Upper lobe of left lung (tissue), 6 donors: ENCODE data around the gene ZNF101. TPM values are rescaled to one million over a fixed set of nuclear protein-coding genes. Genes with fewer than 3 reads are reported as not detected.

Experiments
- ATAC-seq, 2 donors: fragments of 200-7000 bp; cut with Tn5 transposase; one replicate each; pipeline ENCODE4 v1.9.1; 2022; ENCODE audit warnings: mild to moderate bottlenecking in 2 of 2, moderate library complexity in 2 of 2; ENCODE audit not compliant: low FRiP score in 2 of 2
- DNase-seq, 2 donors: peaks; one replicate each; pipeline ENCODE4 v3.0.0-alpha.2; 2019 to 2020
- H3K27ac ChIP-seq, 4 donors: fragments of 200-600 bp; sonication (generic); one replicate each; pipeline ENCODE4 v1.5.1; 2016 to 2019
- H3K27me3 ChIP-seq, 4 donors: fragments of 200-600 bp; sonication (generic); one replicate each; pipeline ENCODE4 v1.5.1; 2017 to 2019
- H3K36me3 ChIP-seq, 4 donors: fragments of 200-600 bp; sonication (generic); one replicate each; pipeline ENCODE4 v1.5.1; 2016 to 2019
- H3K4me1 ChIP-seq, 4 donors: fragments of 200-600 bp; sonication (generic); one replicate each; pipeline ENCODE4 v1.5.1; 2018 to 2019
- H3K4me3 ChIP-seq, 4 donors: fragments of 200-600 bp; sonication (generic); one replicate each; pipeline ENCODE4 v1.5.1; 2017 to 2019; ENCODE audit warnings: mild to moderate bottlenecking in 2 of 4, moderate library complexity in 1 of 4
- H3K9me3 ChIP-seq, 4 donors: fragments of 200-600 bp; sonication (generic); one replicate each; pipeline ENCODE4 v1.5.1; 2018 to 2019
- EP300 ChIP-seq, 4 donors: sonication (generic); formaldehyde crosslinking; IDR thresholded peaks; one replicate each; pipeline ENCODE4 v1.5.1; 2017; ENCODE audit warnings: antibody characterized with exemption in 4 of 4, control low read depth in 2 of 4
- POLR2A ChIP-seq, 4 donors: fragments of 450-650 bp; IDR thresholded peaks; one replicate each; pipeline ENCODE4 v1.5.1; 2016 to 2017; ENCODE audit warnings: antibody characterized with exemption in 4 of 4, mild to moderate bottlenecking in 2 of 4
- POLR2AphosphoS5 ChIP-seq, 2 donors: sonication (generic); formaldehyde crosslinking; IDR thresholded peaks; one replicate each; pipeline ENCODE4 v1.5.1; 2017; ENCODE audit warnings: antibody characterized with exemption in 2 of 2
- WGBS, 2 donors: methylation state at CpG; one replicate each; pipeline ENCODE4 v1.1.5; 2017 to 2018; 5-methylcytosine and 5-hydroxymethylcytosine counted together
- total RNA-seq, 6 donors: library from RNA; depleted of rRNA in 4 of 6; stranded (reverse); fragments of >200 nt in 4 of 6; gene quantifications; one replicate each; pipeline versions ENCODE4 v1.1.0 to v1.2.1, GENCODE V29; 2016 to 2021
- TF ChIP-seq, protein P1 (sequence below), 6 experiments: fragments of 450-650 bp in 4 of 6; fragments of 200-600 bp in 2 of 6; sonication (generic) in 2 of 6; IDR thresholded peaks; one replicate each; pipeline ENCODE4 v1.5.1; 2016 to 2019; ENCODE audit warnings: antibody characterized with exemption in 6 of 6
- donor health status: DM: no; HTN: no; CAD: no; lungs with moderate emphysema.
- donor health status: DM: no; HTN: yes; CAD: no; lungs with severe emphysema.

The ZNF101 gene
- total RNA-seq, 6 donors from 2014 or later, result 3.4 to 16.1 (median 11.1) TPM

DNA sequence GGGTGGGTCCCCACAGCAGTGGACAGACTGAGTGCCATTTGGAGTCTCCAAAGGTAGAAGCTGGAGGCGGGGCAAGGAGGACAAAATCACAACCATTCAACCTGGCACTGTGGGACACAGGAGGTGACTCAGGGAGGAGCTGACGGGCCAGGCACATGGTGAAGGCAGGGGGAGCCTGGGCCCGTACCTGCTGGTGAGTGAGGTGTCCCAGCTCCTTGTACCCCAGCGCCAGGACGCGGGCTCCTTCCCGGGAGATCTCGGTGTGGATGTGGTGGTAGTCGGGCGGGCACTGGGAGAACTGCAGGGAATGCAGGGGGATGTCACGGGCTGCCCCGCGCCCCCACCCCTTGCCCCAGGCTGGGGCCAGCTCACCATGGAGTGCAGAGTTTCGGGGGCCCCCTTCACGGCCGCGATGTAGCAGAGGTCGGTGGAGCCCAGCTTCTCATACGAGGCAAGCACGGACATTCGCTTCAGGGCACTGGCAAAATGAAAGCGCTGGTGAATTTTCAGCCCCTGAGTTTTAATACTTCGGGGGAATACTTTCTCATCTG, 15.0 kb upstream of the ZNF101 start:
- Histone ChIP-seq H3K27ac (no peak overlapping the region), H3K36me3 (peaks cover 53 to 99% (median 97%) of the 10 kb centered on the region in 4 donors), H3K4me1 (no peaks in the 10 kb centered on the region), H3K4me3 (no peak overlapping the region), H3K27me3 (no peaks in the 10 kb centered on the region), H3K9me3 (no peaks in the 10 kb centered on the region)
- DNase-seq (peak in 1 of 2 donors; percentile 71), ATAC-seq (no peak)
- 91 to 95% methylated on average over 13 to 20 of the region's 23 CpGs for WGBS, 2 donors
- TF ChIP-seq, protein P1, sequence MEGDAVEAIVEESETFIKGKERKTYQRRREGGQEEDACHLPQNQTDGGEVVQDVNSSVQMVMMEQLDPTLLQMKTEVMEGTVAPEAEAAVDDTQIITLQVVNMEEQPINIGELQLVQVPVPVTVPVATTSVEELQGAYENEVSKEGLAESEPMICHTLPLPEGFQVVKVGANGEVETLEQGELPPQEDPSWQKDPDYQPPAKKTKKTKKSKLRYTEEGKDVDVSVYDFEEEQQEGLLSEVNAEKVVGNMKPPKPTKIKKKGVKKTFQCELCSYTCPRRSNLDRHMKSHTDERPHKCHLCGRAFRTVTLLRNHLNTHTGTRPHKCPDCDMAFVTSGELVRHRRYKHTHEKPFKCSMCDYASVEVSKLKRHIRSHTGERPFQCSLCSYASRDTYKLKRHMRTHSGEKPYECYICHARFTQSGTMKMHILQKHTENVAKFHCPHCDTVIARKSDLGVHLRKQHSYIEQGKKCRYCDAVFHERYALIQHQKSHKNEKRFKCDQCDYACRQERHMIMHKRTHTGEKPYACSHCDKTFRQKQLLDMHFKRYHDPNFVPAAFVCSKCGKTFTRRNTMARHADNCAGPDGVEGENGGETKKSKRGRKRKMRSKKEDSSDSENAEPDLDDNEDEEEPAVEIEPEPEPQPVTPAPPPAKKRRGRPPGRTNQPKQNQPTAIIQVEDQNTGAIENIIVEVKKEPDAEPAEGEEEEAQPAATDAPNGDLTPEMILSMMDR (IDR thresholded peaks at IDR 0.05), result no peak
- TF ChIP-seq POLR2A (IDR thresholded peaks at IDR 0.05) (no peak), EP300 (IDR thresholded peaks at IDR 0.05) (no peak), POLR2AphosphoS5 (IDR thresholded peaks at IDR 0.05) (no peak)

GRCh38 chr19:19654441-19654840, 14.2 kb upstream of the ZNF101 start:
- ATAC-seq (no peak), DNase-seq (peak in 1 of 2 donors; percentile 65)
- no peaks in the 10 kb centered on the region for H3K4me1 ChIP-seq
- TF ChIP-seq POLR2AphosphoS5 (IDR thresholded peaks at IDR 0.05) (no peak), POLR2A (IDR thresholded peaks at IDR 0.05) (no peak), EP300 (IDR thresholded peaks at IDR 0.05) (no peak)
- TF ChIP-seq, protein P1 (IDR thresholded peaks at IDR 0.05), result no peak
- H3K36me3 ChIP-seq, result peaks cover 58 to 100% (median 99%) of the 10 kb centered on the region in 4 donors
- H3K9me3 ChIP-seq, result no peaks in the 10 kb centered on the region
- no peak overlapping the region for H3K4me3 ChIP-seq
- whole genome bisulfite sequencing, 2 donors, result 97% methylated on average over 6 of the region's 15 CpGs
- H3K27ac ChIP-seq, result no peak overlapping the region
- no peaks in the 10 kb centered on the region for H3K27me3 ChIP-seq

DNA sequence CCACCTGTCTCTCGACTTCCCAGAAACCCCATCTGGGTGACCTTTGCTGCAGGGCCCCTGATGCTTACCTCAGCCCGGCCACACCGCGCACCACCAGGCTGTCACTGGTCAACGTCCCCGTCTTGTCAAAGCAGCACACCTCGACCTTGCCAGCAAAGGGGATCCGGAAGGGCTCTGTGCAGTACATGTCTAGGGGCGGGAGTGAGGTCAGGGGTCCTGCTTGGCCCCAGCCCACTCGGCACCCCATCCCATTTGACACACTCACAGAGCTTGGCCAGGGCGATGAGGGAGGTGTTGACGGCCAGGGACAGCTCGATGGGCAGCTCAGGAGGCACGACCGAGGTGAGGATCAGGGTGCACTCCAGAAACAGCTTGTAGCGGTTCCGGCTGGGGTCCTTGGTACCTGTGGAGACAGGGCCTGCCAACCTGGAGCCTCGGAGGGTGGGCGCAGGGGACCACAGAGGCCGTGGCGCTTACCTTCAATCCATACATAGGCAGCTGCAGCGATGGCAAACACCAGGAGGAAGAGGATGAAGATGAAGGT, 13.5 kb upstream of the ZNF101 start:
- TF ChIP-seq EP300 (IDR thresholded peaks at IDR 0.05) (no peak), POLR2AphosphoS5 (IDR thresholded peaks at IDR 0.05) (no peak), POLR2A (IDR thresholded peaks at IDR 0.05) (no peak)
- TF ChIP-seq, protein P1 (IDR thresholded peaks at IDR 0.05), result no peak
- H3K36me3 ChIP-seq, result peaks cover 58 to 100% (median 96%) of the 10 kb centered on the region in 4 donors
- peaks cover 0 to 4% (median 0%) of the 10 kb centered on the region in 4 donors for H3K4me1 ChIP-seq
- H3K9me3 ChIP-seq, result no peaks in the 10 kb centered on the region
- no peak overlapping the region for H3K4me3 ChIP-seq
- no peaks in the 10 kb centered on the region for H3K27me3 ChIP-seq
- no peak for ATAC-seq
- H3K27ac ChIP-seq, result no peak overlapping the region
- WGBS, 2 donors, result 96 to 98% methylated on average over 19 to 21 of the region's 22 CpGs
- DNase-seq, result peak in 1 of 2 donors; percentile 71

DNA sequence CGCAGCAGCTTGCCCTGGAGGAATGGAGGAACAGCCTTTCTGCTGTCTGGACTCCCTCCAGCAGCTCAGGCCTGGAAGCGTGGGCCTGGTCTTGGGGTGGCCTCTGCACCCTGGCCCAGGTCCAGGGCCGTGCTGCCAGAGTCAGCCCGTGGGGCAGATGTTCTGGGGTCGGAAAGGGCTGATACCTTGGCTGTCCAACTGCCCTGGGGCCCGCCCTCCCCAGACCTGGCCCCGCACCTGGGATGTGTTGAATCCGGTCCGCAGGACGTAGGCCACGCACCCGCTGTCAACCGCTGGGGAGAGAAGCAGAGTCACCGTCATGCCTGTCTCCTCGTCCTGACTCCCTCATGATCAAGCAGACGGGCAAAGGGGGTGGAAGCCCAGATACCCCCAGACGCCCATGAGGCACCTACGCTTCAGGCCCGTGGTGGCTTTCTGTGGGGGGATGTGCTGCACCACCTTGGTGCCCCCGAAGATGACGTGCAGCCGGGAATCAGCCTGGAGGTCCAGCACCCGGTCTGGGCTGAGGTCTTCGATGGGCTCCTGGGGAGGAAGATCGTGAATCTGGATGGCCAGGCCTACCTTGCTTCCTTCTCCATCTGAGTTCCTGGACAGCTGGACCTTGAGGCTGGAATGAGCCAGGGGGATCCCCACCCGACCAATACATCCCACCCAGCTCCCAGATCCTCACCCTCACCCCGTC, 12.8 kb upstream of the ZNF101 start:
- Histone ChIP-seq H3K27me3 (no peaks in the 10 kb centered on the region), H3K27ac (no peak overlapping the region), H3K9me3 (no peaks in the 10 kb centered on the region), H3K36me3 (peaks cover 58 to 95% (median 90%) of the 10 kb centered on the region in 4 donors), H3K4me1 (peaks cover 0 to 5% (median 0%) of the 10 kb centered on the region in 4 donors), H3K4me3 (no peak overlapping the region)
- peak in 1 of 2 donors; percentile 69 for DNase-seq
- no peak for ATAC-seq
- TF ChIP-seq POLR2A (IDR thresholded peaks at IDR 0.05), result no peak
- TF ChIP-seq POLR2AphosphoS5 (IDR thresholded peaks at IDR 0.05), result no peak
- 84 to 94% methylated on average over 7 to 27 of the region's 27 CpGs for WGBS, 2 donors
